Stimulated activated CD4-positive, alpha-beta T cell treated with anti-CD3 and anti-CD28 coated beads, Interleukin-15, amount 100 ng/mL, for 1 hour (primary cell): Measurements from ENCODE around the gene PCBP3.
"Not testable (repeated sequence)": the region's sequence is repeated elsewhere in the genome, so short reads cannot be mapped to it uniquely, and the experiment has no call there.

ENCODE experiments used
- DNase-seq, 2 donors: peaks; one replicate each; pipeline ENCODE4 v3.0.0-alpha.2; 2020; ENCODE audit warnings: low read depth in 1 of 2, low spot score in 1 of 2

The PCBP3 gene

DNA sequence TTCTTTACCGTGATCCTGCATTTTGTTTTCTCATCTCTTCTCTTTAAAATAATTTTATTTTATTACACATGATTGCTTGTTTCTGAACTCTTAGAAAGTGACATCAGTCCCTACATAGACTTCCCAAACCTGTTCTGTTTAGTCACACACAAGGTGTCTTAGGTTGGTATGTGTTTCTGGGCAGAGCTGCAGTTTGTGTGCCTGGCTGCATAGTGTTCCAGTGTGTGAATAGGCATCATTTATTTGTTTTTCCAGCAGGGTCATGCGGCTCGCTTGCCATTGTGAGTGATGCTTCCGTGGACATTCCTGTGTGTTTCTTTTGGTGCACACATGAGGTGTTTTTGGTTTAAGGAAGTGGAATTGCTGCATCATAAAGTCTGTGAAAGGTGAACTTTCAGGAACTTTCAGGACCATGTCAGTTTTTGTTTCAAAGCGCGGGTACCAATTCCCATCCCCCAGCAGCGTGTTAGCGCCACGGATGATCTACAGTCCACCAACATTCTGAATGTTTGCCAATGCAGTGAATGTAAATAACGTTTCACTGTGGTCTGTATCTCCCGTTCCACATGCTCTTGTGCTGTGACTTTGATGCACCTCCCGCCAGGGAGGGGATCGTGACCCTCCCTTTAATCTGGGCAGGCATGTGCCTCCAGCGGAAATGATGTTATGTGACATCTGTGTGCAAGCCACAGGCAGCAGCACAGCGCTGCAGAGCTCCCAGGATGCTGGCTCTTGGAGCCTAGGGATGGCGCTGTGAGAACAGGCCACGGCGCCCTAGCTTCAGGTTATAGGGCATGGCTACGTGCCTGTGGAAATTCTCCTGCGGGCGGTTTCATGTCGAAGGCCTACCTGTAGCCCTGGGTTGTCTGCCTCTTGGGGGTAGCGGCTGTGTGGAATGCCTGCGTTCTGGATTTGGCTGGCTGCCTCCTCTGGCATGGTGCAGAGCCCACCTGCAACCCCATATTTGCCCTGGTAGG, 193.5 kb downstream of the PCBP3 start:
- DNase-seq, result no peak

DNA sequence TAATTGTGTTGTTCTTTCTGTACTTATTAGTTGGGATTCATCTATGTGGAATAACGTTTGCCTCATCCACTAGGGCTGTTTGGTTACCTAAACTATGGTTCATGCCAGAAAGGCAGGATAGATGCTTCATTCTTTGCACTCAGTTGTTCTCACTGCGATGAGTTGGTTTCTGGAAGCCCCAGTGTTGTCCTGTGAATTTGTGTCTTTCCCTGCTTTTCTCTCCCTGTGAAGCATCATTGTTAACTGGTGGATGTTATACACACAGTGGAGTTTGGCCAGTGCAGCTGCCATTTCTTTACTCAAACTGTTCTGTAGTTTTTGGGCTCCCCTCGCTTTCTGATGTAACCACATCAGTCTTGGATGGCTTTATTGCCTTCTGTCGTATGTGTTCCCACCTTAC, 194.4 kb downstream of the PCBP3 start:
- no peak for DNase-seq

DNA sequence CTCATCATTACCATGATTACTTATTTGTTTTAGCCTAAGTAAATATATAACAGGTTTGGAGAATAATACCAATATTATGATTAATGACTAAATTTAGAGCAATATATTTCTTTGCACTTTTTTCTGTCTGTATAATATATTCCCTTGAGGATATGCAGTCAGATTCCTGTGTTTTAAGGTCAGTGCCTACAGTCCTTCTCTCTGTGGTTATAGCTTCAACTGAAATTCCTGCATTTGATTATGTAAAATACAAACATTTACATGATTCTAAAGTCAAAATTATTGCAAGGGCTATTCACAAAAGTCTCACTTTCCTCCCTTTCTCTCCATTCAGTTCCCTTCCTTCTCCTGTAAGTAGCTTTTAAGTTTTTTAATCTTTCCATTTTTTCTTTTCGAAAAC, 195.1 kb downstream of the PCBP3 start:
- DNase-seq, result no peak

DNA sequence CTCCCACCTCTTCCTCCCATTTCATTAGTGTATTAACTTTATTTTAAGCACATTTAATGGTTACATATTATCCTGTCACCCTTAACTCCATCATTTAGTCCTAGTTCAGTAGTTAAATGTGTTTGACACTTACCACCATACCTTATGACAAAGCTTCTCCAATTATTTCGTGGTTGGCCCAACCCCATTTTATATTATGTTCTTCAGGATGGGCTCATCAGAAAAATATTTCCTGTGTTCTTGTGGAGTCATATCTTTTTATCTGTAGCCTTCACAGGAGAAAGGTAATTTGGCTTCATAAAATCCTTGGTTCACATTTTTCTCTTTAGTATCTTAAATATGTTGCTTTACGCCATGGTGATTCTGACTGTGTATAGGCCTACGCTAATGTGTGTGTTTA, 195.7 kb downstream of the PCBP3 start:
- DNase-seq, result no peak

DNA sequence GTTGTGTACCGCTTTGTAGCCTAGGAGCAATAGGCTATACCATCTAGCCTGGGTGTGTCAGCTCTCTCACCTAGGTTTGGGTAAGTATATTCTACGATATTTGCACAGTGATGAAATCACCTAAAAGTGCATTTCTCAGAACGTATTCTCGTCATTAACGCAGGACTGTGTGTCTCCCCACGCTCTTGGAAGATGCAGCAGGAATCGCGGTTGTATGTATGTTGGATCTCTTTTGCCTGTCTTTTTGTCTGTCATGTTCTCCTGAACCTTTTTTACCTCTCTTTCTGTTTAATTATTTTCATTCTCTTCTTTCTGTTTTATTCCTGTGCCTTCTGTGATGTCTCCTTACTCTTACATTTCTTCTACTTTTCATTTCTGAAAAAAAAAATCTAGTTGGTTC, 197.5 kb downstream of the PCBP3 start:
- DNase-seq, result no peak

DNA sequence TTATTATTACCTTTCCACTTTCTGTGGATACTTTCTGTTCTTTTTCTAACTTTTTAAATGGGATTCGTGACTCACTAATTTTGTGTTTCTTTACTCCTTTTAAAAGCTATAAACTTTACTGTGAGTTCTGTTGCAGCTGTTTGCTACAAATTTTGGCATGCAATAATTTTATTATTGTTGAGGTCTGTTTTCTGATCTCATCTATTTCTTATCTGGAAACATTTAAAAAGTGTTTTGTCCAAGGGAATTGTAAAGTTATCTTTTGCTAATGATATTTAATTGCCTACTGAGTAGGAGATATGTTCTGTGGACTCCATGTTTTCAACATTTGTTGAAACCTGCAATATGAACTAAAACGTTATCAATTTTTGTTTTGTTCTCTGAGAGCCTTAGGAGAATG, 199.9 kb downstream of the PCBP3 start:
- no peak for DNase-seq

DNA sequence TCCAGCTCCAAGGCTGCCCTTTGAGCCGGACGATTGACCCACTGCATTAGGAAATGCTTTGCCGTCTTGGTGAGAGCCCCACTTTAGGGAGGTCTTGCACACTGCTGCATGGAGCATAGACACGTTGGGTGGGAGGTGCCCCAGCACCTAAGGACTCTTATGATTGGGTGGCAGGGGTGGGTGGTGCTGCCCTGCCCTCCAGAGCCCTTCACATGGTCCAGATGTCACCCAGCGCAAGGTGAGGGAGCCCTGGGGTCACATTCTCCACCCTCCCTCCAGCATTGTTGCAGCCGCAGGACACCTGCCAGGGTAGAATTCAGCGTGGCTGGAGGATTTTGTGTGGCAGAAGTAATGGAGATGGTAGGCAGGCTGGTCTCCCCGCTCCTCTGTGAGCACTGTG, 200.7 kb downstream of the PCBP3 start:
- no peak for DNase-seq

DNA sequence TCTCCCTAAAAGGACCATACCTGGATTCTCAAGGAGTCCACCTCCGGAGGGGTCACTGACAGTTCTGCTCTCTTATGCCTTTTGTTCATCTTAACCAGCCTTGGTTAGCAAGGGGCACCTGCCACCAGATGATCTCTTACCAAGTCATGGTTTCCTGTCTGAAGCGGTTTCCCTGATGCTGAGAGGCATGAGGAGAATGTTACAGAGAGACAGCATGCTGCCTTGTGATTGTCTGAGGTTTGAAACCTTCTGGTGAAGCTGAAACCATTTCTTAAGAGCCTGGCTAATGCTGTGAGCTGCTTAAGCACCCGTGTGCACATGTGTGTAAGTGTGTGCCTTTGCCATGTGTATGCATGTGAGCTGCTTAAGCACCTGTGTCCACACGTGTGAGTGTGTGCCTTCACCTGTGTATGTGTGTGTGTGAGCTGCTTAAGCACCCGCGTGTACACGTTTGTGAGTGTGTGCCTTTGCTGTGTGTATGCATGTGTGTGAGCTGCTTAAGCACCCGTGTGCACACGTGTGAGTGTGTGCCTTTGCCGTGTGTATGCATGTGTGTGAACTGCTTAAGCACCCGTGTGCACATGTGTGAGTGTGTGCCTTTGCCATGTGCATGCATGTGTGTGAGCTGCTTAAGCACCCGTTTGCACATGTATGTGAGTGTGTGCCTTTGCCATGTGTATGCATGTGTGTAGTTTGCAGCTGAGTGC, 201.7 kb downstream of the PCBP3 start:
- no peak for DNase-seq

DNA sequence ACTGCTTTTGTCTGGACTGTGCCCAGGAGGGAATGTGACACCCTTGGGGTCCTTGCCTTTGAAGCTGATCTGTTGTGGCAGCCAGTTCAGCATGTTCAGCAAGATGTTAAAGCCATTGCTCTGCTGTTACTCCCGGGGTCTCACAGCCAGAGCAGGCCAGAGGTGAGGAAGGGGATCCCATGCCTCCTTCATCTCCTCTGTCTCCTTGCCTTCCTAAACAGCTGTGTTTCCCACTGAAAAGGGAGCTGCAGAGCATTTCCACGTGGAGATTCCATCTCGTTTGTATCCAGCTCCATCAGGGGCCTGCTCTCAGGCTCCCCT, 202.2 kb downstream of the PCBP3 start:
- DNase-seq, result no peak

DNA sequence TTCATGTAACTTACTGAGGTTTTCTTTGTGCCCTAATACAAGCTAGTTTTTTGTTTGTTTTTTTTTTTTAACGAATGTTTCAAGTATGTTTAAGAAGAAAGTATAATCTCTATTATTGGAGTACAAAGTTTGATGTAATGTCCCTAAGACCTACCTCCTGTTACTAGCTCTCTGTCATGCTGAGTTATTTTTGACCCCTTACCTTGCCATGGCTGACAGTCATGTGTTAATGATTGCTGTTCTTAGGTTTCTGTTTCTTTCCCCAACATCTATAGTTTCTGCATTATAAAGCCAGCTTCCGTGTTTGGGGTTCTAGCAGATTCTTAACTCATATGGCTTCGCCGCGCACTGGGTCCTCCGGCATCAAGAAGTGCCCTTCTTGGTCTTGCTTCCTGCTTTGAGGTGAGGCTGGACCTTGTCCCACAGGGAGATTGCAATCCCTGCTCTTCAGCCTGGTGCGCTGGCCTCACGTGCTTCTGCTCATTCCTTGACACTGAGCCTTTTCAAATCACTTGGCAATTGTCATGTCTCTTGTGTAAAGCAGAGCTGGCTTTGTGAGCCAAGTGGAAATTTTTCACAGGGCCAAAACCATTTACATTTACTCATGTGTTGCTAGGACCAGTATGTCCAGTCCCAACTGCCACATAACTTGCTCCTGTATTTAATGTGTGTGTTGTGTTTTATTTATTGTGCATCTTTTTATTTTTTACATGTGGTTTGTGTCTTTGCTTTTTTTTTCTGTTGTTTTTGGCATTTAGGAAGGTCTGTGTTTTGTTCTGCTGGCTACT, 203.0 kb downstream of the PCBP3 start:
- DNase-seq, result no peak

DNA sequence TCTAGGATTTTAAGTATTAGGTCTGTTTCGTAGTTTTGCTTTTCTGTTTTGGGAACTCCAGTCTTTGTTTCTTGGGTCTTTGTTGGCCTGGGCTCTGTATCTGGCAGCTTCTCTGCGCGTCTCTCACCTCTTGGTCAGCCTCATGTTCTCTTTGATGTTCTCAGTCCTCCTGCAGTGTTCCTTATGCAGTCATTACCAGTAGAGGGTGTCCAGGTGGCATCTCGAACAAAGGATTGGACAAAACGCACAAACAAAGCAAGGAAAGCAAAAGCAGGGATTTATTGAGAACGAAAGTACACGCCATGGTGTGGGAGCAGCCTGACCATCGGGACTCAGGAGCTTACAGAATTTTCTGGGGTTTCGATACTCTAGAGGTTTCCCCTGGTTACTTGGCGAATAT, 204.3 kb downstream of the PCBP3 start:
- no peak for DNase-seq

DNA sequence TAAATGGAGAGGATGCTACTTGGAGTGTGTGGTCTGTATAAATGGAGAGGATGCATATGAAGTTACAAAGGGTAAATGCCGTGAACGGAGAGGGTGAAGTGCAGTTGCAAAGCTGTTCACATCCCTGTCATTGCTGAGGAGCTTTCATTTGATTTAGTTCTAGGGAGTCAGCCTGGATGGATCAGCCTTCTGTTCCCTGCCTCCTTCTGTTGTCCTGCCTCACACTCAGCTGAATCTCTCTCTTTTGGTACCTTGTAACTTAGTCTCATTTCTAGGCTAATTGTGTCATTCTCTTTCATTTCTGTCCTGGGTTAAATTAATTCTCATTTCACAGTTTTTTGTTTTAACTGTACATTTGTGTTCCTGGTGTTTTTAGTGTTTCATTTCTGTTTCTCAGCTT, 204.8 kb downstream of the PCBP3 start:
- no peak for DNase-seq

DNA sequence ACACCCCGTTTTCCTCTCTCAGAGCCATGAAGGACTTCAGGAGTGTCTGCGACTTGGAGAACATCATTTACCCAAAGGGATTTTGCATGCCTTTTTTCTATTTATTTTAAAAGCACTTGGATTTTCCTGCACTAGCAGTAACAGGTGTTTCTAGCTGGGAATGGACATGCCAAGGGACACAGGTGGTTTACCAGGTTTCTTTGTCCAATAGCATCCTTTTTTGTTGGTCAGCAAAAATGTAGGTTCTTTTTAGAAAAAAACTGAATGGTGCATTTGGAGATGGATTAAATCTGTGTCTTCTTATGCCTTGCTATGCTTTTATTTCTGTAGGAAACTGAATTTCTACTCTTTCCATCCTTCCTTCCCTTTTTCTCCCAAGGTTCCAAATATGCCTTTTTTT, 205.3 kb downstream of the PCBP3 start:
- DNase-seq, result no peak

DNA sequence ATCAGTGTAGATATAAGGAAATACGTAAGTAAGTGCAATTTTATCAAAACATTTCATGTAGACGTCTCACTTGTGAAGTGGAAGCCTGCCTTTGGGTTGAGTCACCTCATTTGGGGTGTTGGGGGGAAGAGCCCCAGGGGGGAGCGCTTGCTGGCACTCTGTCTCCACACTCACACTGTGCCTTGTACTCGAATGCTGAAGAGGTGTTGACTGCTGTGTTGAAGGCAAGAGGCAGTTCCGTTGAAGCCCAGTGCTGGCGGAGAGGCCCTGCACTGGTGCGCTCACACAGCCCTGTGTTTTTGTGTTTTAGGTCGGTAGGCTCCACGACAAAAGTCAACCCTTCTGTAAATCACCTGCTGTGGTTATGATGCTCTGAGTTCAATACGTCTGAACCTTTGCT, 206.1 kb downstream of the PCBP3 start:
- no peak for DNase-seq

DNA sequence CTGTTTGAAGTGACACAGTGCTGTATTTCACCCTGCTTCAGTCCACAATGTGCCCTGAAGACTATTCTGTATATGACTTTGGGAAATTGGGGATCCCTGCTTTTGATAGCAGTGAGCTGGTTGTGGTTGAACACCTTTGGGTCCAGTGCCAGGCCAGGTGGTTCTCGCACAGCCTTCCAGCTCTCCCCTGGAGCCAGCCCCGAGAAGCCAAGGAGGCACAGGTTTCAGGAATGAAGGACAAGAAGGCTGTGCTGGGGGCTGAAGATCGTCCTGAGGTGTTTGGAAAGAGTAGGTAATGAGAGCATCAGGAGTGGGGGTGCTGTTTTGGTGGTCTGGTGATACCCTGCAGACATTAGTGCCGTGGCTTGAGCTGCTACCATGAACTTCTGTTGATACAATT, 206.7 kb downstream of the PCBP3 start:
- DNase-seq, result no peak

DNA sequence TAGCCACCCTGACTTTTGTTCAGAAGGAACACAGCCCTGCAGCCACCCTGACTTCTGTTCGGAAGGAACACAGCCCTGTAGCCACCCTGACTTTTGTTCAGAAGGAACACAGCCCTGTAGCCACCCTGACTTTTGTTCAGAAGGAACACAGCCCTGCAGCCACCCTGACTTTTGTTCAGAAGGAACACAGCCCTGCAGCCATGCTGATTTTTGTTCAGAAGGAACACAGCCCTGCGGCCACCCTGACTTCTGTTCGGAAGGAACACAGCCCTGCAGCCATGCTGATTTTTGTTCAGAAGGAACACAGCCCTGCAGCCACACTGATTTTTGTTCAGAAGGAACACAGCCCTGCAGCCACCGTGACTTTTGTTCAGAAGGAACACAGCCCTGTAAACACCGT, 208.9 kb downstream of the PCBP3 start:
- DNase-seq, result not testable (repeated sequence)

DNA sequence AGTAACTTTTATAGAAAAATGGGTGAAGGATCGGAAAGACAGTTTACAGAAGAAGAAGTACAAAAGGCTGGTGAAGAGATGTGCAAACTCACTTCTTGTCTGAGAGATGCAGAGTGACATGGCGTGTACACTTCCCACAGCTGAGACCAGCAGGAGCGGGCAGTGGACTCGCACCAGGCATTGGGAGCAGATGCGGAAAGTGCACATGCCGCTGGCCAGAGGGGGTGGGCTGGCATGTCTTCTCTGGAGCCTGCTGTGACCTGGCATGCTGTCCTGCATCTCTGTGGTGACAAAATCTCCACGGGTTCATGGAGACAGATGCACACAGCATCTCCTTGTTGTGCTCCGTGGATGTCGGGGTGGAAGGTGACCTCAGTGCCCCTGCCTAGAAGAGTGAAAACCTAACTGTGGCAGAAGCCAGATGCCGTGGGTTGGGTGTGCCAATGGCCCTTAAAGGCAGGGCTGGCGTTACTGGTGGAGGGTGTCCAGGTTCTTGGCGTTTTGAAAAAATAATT, 209.4 kb downstream of the PCBP3 start:
- DNase-seq, result no peak

DNA sequence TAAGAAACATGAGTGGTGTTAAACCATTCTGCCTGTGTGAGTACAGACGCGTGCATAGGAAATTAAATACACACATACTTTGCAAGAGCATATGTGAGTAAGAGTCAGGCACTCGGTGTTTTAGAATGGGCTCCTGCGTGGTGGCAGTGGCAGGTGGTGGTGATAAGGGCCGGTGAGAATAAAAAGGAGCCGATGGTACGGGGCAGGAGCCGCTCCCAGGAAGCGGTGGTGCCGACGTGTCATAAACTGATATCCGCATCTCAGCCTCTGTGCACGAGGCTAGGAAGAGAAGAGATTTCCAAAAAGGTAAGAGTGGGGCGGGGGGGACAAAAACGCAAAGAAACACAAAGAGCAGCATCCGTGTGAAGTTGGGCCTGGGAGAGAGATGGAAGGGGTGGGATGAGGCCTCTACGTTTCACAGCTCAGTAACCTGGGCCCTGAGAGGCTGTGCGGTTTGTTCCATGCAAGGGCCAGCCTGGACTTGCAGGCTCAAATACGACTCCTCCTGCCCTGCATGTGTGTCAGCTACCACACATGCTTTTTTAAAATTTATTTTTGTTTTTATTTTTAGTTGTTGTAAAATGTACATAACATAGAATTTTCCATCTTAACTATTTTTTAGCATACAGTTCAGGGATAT, 210.3 kb downstream of the PCBP3 start:
- DNase-seq, result no peak

DNA sequence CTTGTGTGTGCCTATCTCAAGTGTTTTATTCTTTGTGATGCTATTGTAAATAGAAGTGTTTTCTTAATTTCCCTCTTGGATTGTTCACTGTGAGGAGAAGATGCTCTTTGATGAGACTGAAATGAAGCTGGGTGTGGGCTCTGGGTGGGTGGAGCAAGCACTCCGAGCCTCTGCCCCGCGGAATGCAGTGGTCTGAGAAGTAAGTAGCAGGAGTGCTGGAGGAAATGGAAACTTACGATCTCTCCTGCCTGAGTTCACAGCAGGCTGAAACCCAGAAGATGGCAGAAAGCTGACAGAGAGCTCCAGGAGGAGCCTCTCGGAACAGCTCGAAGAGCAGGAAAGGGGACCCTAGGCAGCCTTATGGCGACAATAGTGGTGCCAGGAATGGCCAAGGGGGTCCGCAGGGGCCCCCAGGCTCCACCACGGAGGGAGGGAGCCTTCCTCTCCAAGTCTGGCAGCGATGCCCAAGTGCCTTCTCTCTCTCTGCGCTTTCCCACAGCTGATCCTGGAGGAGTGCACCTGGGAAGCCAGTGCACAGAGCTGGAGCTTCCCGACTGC, 211.2 kb downstream of the PCBP3 start:
- DNase-seq, result no peak

DNA sequence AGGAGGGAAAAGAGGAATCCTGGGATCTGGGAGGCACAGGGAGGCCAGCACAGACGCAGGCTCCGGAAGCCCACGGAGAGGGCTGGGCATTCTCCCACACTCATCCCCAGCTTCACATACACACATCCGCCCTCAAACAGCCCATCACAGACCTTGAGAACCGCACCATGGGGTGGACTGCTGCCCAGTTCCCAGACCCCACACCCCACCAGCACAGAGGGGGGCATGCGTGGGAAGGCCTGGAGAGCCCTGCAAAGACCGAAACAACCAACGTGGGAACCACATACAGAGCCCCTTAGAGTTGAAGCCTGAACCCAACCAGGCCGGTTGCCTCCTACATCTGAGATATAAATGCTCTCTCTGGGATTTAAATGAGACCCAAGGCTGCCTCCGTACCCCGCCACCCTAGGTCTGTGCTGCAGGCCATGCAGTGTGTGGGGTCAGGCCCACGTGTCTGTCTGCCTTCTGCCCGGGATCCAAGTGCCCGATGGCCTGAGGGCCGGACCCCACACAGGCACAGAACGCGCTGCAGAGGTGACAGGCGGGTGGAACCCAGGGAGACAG, 211.8 kb downstream of the PCBP3 start:
- DNase-seq, result no peak

DNA sequence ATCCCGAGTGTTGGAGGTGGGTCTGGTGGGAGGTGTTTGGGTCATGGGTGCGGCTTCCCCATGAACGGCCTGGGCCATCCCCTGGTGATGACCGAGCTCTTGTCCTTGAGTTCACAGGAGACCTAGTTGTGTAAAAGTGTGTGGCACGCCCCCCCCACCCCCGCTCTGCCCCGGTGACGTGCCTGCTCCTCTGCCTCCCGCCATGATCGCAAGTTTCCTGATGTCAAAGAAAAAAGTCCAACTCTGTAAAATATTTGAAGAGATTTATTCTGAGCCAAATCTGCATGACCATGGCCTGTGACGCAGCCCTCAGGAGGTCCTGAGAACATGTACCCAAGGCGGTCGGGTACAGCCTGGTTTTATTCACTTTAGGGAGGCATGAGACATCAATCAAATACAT, 212.9 kb downstream of the PCBP3 start:
- no peak for DNase-seq
